Activated B cell treated with CpG ODN at 0.5 μM for 24 hours (primary cell): ENCODE data around the gene PPP1R12B. TPM values are rescaled to one million over a fixed set of nuclear protein-coding genes. Genes with fewer than 3 reads are reported as not detected.

Experiments used
- ATAC-seq: fragments of 200-7000 bp; cut with Tn5 transposase; one replicate; pipeline ENCODE4 v1.10.0; 2021; ENCODE audit warnings: low read depth, mild to moderate bottlenecking, moderate library complexity
- CTCF ChIA-PET: fragments of 350-600 bp; sonication (Branson Sonifier 250); formaldehyde crosslinking; loops from one replicate; lab custom pipeline; 2021; ENCODE audit warnings: antibody characterized with exemption; lab: Charles Lee
- POLR2A ChIA-PET: fragments of 350-600 bp; sonication (Branson Sonifier 250); formaldehyde crosslinking; loops from one replicate; lab custom pipeline; 2021; ENCODE audit warnings: antibody characterized with exemption; lab: Charles Lee
- DNase-seq: peaks from one replicate; pipeline ENCODE4 v3.0.0; 2022
- H3K27ac Mint-ChIP-seq: one replicate; pipeline ENCODE4 v1.8.0; 2020; ENCODE audit warnings: mixed read lengths
- H3K27me3 Mint-ChIP-seq: one replicate; pipeline ENCODE4 v1.8.0; 2021; ENCODE audit warnings: mixed read lengths
- H3K36me3 Mint-ChIP-seq: one replicate; pipeline ENCODE4 v1.8.0; 2021; ENCODE audit warnings: low read depth, mixed read lengths
- H3K4me1 Mint-ChIP-seq: one replicate; pipeline ENCODE4 v1.8.0; 2021; ENCODE audit warnings: mixed read lengths
- H3K4me3 Mint-ChIP-seq: one replicate; pipeline ENCODE4 v1.8.0; 2020; ENCODE audit warnings: mild to moderate bottlenecking, mixed read lengths
- H3K9me3 Mint-ChIP-seq: one replicate; pipeline ENCODE4 v1.8.0; 2020; ENCODE audit warnings: mixed read lengths
- intact Hi-C: fragments of 100-400 bp; cut with micrococcal nuclease; formaldehyde crosslinking; loops from one replicate; pipeline ENCODE4 v1.15.1; 2024
- total RNA-seq: library from RNA; stranded (reverse); gene quantifications from 2 replicates; pipeline ENCODE4 v1.2.3, GENCODE V29; 2022
- TF ChIP-seq, protein P1 (sequence below): fragments of 200-600 bp; IDR thresholded peaks from one replicate; pipeline ENCODE4 v1.8.0; 2022; ENCODE audit warnings: antibody characterized with exemption, mild to moderate bottlenecking

Gene PPP1R12B
- total RNA-seq, 1 donor from 2014 or later = 25.7 TPM

GRCh38 chr1:202590975-202591411 lies 242.5 kb downstream of the PPP1R12B start:
- Mint-ChIP-seq H3K4me1 (peaks cover 27% of the 10 kb centered on the region), H3K27ac (no peak overlapping the region), H3K27me3 (no peaks in the 10 kb centered on the region), H3K36me3 (peaks cover 2% of the 10 kb centered on the region), H3K4me3 (no peak overlapping the region), H3K9me3 (no peaks in the 10 kb centered on the region)
- intact Hi-C loops = no loop called here
- TF ChIP-seq, protein P1, sequence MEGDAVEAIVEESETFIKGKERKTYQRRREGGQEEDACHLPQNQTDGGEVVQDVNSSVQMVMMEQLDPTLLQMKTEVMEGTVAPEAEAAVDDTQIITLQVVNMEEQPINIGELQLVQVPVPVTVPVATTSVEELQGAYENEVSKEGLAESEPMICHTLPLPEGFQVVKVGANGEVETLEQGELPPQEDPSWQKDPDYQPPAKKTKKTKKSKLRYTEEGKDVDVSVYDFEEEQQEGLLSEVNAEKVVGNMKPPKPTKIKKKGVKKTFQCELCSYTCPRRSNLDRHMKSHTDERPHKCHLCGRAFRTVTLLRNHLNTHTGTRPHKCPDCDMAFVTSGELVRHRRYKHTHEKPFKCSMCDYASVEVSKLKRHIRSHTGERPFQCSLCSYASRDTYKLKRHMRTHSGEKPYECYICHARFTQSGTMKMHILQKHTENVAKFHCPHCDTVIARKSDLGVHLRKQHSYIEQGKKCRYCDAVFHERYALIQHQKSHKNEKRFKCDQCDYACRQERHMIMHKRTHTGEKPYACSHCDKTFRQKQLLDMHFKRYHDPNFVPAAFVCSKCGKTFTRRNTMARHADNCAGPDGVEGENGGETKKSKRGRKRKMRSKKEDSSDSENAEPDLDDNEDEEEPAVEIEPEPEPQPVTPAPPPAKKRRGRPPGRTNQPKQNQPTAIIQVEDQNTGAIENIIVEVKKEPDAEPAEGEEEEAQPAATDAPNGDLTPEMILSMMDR = no peak
- DNase-seq (no peak), ATAC-seq (no peak)
- ChIA-PET CTCF (interaction anchor here (1.4 kb wide), 1 partner anchor 90 kb away, joined by 3 read pairs; no protein-coding TSS in a partner anchor), POLR2A (no interaction called here)

- Mint-ChIP-seq H3K27me3 (no peaks in the 10 kb centered on the region), H3K4me1 (peaks cover 26% of the 10 kb centered on the region), H3K36me3 (peaks cover 2% of the 10 kb centered on the region), H3K27ac (no peak overlapping the region), H3K4me3 (no peak overlapping the region), H3K9me3 (no peaks in the 10 kb centered on the region)
- ATAC-seq (no peak), DNase-seq (no peak)
- CTCF ChIA-PET = interaction anchor here (1.4 kb wide), 1 partner anchor 90 kb away, joined by 3 read pairs; no protein-coding TSS in a partner anchor
- TF ChIP-seq, protein P1 = no peak
- intact Hi-C loops = no loop called here
- POLR2A ChIA-PET = no interaction called here
These were observed 243.0 kb downstream of the PPP1R12B start for GRCh38 chr1:202591515-202591914.

- TF ChIP-seq, protein P1 = no peak
- ATAC-seq (no peak), DNase-seq (no peak)
- intact Hi-C loops = no loop called here
- H3K9me3 Mint-ChIP-seq = no peaks in the 10 kb centered on the region
- no peak overlapping the region for H3K4me3 Mint-ChIP-seq
- peaks cover 27% of the 10 kb centered on the region for H3K4me1 Mint-ChIP-seq
- no peaks in the 10 kb centered on the region for H3K27me3 Mint-ChIP-seq
- no peak overlapping the region for H3K27ac Mint-ChIP-seq
- ChIA-PET CTCF (no interaction called here), POLR2A (no interaction called here)
- H3K36me3 Mint-ChIP-seq = peaks cover 2% of the 10 kb centered on the region
These were observed 243.6 kb downstream of the PPP1R12B start for GRCh38 chr1:202592146-202592545.

DNA sequence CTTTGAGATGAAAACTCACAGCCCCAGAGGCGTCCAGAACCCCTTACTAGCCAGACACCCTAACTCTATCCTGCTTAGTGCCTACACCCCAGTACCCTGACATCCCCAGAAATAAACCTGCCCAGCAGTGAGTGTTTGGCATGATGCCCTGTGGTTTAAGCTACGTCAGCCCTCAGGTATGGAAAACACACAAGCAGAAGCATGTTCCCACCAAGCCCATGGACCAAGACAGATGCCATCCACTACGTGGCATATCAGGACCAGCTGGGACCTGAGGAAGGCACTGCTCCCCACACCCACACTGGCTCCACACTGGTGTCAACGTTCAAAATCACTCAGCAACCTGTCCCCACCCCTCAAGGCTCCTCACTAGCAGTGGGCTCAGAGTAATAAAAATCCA lies 245.3 kb downstream of the PPP1R12B start:
- Mint-ChIP-seq H3K4me1 (peaks cover 31% of the 10 kb centered on the region), H3K27ac (no peak overlapping the region), H3K27me3 (peaks cover 2% of the 10 kb centered on the region), H3K4me3 (no peak overlapping the region), H3K36me3 (peaks cover 2% of the 10 kb centered on the region), H3K9me3 (no peaks in the 10 kb centered on the region)
- ChIA-PET CTCF (interaction anchor here (0.6 kb wide), 1 partner anchor 23 kb away, joined by 3 read pairs; no protein-coding TSS in a partner anchor), POLR2A (no interaction called here)
- intact Hi-C loops = no loop called here
- ATAC-seq (no peak), DNase-seq (no peak)
- TF ChIP-seq, protein P1 = no peak

DNA sequence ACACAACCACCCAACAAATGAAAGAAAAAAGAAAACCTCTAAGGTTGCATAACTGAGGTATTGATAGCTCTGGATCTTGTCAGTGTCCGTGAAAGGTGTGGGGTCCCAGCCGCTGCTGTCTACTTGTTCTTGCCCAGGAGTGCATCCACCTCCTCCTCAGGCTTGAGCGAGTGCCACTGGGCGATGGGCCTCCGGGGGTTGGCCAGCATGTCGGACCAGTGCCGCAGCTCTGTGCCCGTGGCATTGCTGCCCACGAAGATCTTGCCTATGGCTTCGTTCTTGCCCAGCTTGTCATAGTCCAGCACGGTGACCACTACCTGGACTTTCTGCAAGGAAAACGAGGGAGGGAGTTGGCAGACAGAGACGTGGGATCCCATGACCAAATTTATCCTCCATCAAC lies 248.1 kb downstream of the PPP1R12B start:
- POLR2A ChIA-PET = no interaction called here
- H3K9me3 Mint-ChIP-seq = no peaks in the 10 kb centered on the region

More for the DNA sequence above, 248.1 kb downstream of the PPP1R12B start:
- Mint-ChIP-seq H3K36me3 (peaks cover 2% of the 10 kb centered on the region), H3K4me3 (no peak overlapping the region), H3K4me1 (peaks cover 22% of the 10 kb centered on the region), H3K27ac (no peak overlapping the region), H3K27me3 (peaks cover 2% of the 10 kb centered on the region)
- intact Hi-C loops = no loop called here
- DNase-seq (no peak), ATAC-seq (no peak)
- CTCF ChIA-PET = no interaction called here
- TF ChIP-seq, protein P1 = no peak
